ENCODE data around the gene GCN1. TPM values are rescaled to one million over a fixed set of nuclear protein-coding genes. Genes with fewer than 3 reads are reported as not detected.
A peak's percentile ranks its signal among the peaks of the same experiment; 100 is the strongest.

The GCN1 gene
- total and polyA plus RNA-seq, 10 of the 15 experiments (the other 5 are each of a cell fraction or from before 2014, with no cell fraction given): 10.8 to 150 (median 58.3) TPM

DNA sequence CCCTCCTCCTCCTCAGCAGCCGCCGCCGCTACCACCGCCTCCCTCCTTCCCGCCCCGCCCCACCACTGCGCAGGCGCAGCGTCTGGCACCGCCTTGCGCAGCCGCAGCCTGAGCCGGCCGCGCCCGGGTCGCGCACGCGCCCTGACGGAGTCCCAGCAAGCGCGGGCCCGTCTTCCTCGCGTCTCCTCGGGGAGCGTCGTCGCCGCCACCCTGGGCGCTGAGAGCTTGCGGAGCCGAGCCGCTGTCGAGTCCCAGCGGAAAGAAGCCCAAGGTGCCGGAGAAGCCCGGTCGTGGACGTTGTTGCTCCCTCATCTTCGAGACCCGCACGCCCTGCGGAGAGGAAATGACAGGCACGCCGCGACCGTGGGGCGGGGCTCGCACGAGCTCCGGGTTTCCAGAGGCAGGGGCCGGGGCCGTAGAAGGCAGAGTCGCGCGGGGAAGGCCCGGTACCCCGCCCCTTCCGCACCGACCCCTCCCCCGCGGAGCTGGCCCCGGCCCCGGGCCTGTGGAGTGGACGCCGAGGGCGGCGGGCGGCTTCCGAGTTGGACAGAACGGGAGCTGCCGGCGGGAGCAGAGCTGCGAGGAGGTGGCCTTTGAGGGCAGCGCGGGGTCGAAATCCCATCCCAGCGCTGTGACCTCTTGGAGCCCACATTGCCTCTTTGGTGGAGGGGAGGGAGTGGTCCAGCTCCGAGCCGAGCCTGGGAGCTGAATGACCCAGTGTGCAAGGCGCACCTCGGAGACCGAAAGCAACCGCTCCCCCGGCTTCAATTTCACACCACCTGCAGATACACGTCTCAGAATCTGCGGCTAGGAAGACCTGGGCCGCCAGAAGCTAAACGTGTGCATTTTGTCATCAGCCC is 77.5 kb downstream of the GCN1 start (continued):
- TF ChIP-seq BACH1 (IDR thresholded peaks at IDR 0.05; ENCODE audit: borderline replicate concordance) (peak; percentile 61; the same call in 1 of the 2 replicates), IKZF1 (conservative IDR thresholded peaks at IDR 0.05) (peak; percentile 100), RELA (IDR thresholded peaks at IDR 0.05; ENCODE audit: borderline replicate concordance, partially characterized antibody) (peak; percentile 73), FOXM1 (IDR thresholded peaks at IDR 0.05; ENCODE audit: low read depth, low read length) (no peak), FOXK2 (IDR thresholded peaks at IDR 0.05) (no peak), FOS (IDR thresholded peaks at IDR 0.05; ENCODE audit: borderline replicate concordance, extremely low read depth, insufficient read length) (no peak), MEF2B (IDR thresholded peaks at IDR 0.05; ENCODE audit: partially characterized antibody, poor library complexity, severe bottlenecking) (peak; percentile 48), MYC (IDR thresholded peaks at IDR 0.05; ENCODE audit: insufficient read depth, insufficient read length, insufficient replicate concordance, low read length, severe bottlenecking) (peak; percentile 26), CREB1 (IDR thresholded peaks at IDR 0.05; ENCODE audit: low read depth) (no peak; the same call in 1 of the 2 replicates), RBBP5 (conservative IDR thresholded peaks at IDR 0.05) (no peak), BRCA1 (IDR thresholded peaks at IDR 0.05; ENCODE audit: low read depth, low read length) (no peak), POLR2AphosphoS2 (IDR thresholded peaks at IDR 0.05; ENCODE audit: low read depth, low read length) (peak; percentile 75), CHD4 (IDR thresholded peaks at IDR 0.05) (no peak), NR2C1 (IDR thresholded peaks at IDR 0.05) (no peak), ZNF207 (IDR thresholded peaks at IDR 0.05; ENCODE audit: borderline replicate concordance) (peak; percentile 86)
- TF ChIP-seq, protein P1, sequence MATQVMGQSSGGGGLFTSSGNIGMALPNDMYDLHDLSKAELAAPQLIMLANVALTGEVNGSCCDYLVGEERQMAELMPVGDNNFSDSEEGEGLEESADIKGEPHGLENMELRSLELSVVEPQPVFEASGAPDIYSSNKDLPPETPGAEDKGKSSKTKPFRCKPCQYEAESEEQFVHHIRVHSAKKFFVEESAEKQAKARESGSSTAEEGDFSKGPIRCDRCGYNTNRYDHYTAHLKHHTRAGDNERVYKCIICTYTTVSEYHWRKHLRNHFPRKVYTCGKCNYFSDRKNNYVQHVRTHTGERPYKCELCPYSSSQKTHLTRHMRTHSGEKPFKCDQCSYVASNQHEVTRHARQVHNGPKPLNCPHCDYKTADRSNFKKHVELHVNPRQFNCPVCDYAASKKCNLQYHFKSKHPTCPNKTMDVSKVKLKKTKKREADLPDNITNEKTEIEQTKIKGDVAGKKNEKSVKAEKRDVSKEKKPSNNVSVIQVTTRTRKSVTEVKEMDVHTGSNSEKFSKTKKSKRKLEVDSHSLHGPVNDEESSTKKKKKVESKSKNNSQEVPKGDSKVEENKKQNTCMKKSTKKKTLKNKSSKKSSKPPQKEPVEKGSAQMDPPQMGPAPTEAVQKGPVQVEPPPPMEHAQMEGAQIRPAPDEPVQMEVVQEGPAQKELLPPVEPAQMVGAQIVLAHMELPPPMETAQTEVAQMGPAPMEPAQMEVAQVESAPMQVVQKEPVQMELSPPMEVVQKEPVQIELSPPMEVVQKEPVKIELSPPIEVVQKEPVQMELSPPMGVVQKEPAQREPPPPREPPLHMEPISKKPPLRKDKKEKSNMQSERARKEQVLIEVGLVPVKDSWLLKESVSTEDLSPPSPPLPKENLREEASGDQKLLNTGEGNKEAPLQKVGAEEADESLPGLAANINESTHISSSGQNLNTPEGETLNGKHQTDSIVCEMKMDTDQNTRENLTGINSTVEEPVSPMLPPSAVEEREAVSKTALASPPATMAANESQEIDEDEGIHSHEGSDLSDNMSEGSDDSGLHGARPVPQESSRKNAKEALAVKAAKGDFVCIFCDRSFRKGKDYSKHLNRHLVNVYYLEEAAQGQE (IDR thresholded peaks at IDR 0.05; ENCODE audit: low read depth, low read length): no peak
- TF ChIP-seq, protein P2, sequence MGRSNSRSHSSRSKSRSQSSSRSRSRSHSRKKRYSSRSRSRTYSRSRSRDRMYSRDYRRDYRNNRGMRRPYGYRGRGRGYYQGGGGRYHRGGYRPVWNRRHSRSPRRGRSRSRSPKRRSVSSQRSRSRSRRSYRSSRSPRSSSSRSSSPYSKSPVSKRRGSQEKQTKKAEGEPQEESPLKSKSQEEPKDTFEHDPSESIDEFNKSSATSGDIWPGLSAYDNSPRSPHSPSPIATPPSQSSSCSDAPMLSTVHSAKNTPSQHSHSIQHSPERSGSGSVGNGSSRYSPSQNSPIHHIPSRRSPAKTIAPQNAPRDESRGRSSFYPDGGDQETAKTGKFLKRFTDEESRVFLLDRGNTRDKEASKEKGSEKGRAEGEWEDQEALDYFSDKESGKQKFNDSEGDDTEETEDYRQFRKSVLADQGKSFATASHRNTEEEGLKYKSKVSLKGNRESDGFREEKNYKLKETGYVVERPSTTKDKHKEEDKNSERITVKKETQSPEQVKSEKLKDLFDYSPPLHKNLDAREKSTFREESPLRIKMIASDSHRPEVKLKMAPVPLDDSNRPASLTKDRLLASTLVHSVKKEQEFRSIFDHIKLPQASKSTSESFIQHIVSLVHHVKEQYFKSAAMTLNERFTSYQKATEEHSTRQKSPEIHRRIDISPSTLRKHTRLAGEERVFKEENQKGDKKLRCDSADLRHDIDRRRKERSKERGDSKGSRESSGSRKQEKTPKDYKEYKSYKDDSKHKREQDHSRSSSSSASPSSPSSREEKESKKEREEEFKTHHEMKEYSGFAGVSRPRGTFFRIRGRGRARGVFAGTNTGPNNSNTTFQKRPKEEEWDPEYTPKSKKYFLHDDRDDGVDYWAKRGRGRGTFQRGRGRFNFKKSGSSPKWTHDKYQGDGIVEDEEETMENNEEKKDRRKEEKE (IDR thresholded peaks at IDR 0.05): no peak
- TF ChIP-seq, protein P3, sequence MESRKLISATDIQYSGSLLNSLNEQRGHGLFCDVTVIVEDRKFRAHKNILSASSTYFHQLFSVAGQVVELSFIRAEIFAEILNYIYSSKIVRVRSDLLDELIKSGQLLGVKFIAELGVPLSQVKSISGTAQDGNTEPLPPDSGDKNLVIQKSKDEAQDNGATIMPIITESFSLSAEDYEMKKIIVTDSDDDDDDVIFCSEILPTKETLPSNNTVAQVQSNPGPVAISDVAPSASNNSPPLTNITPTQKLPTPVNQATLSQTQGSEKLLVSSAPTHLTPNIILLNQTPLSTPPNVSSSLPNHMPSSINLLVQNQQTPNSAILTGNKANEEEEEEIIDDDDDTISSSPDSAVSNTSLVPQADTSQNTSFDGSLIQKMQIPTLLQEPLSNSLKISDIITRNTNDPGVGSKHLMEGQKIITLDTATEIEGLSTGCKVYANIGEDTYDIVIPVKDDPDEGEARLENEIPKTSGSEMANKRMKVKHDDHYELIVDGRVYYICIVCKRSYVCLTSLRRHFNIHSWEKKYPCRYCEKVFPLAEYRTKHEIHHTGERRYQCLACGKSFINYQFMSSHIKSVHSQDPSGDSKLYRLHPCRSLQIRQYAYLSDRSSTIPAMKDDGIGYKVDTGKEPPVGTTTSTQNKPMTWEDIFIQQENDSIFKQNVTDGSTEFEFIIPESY (IDR thresholded peaks at IDR 0.05): no peak
- TF ChIP-seq, protein P4, sequence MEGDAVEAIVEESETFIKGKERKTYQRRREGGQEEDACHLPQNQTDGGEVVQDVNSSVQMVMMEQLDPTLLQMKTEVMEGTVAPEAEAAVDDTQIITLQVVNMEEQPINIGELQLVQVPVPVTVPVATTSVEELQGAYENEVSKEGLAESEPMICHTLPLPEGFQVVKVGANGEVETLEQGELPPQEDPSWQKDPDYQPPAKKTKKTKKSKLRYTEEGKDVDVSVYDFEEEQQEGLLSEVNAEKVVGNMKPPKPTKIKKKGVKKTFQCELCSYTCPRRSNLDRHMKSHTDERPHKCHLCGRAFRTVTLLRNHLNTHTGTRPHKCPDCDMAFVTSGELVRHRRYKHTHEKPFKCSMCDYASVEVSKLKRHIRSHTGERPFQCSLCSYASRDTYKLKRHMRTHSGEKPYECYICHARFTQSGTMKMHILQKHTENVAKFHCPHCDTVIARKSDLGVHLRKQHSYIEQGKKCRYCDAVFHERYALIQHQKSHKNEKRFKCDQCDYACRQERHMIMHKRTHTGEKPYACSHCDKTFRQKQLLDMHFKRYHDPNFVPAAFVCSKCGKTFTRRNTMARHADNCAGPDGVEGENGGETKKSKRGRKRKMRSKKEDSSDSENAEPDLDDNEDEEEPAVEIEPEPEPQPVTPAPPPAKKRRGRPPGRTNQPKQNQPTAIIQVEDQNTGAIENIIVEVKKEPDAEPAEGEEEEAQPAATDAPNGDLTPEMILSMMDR (IDR thresholded peaks at IDR 0.05 in 2 of 3, conservative IDR thresholded peaks at IDR 0.05 in 1 of 3; ENCODE audit: control insufficient read depth in 2 of 3, extremely low read depth in 1 of 3, insufficient read depth in 1 of 3, low read depth in 3 of 3, low read length in 3 of 3): no peak
